Hepatic stellate cell (primary cell): ENCODE data around the gene SLIT1.
"Not testable (repeated sequence)": the region's sequence is repeated elsewhere in the genome, so short reads cannot be mapped to it uniquely, and the experiment has no call there.

Experiments
- DNase-seq: peaks from one replicate; pipeline ENCODE4 v3.0.0; 2011; ENCODE audit warnings: low spot score

Gene SLIT1

GRCh38 chr10:97042716-97043562, 142.8 kb downstream of the SLIT1 start:
- DNase-seq: no peak

- DNase-seq: no peak
Measured at GRCh38 chr10:97042081-97042480, 143.7 kb downstream of the SLIT1 start.

DNA sequence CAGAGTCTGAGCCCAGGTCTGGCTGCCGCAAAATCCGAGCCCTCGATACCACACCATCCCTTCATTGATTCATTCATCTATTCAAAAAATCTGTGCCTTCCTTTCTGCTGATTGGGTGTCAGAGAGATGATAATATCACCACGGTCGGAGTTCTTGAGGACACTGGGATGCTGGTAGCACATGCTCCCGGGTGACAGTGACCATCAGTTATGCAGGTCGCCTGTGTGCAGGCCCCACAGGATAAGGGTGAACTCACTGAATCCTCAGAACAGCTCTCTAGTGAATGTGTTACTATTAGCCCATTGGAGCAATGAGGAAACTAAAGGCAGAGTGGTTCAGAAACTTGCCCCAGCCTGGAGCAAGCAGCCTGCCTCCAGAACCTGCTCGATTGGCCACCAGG, 145.1 kb downstream of the SLIT1 start:
- DNase-seq: no peak

DNA sequence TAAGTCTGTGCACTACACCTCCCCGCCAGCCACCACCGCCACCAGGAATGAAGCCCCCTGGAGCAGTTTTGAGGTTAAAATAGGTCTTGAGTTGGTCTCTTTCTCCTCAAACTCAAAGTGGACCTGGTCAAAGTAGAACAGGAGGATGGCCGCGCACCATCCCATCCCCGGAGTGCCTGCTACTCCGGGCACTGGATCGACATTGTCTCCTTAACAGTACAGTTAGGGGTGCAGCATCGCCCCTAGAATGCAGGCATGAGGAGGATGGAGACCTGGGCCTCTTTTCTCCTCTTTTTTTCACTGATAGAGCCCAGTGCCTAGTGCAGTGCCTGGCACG, 145.5 kb downstream of the SLIT1 start:
- no peak for DNase-seq

- no peak for DNase-seq
Measured at GRCh38 chr10:97039538-97040247, 146.1 kb downstream of the SLIT1 start.

- no peak for DNase-seq
Measured at GRCh38 chr10:97038688-97039087, 147.1 kb downstream of the SLIT1 start.

- peak; percentile 93 for DNase-seq
Measured at GRCh38 chr10:97037365-97038361, 148.1 kb downstream of the SLIT1 start.

- no peak for DNase-seq
Measured at GRCh38 chr10:97034958-97035769, 150.6 kb downstream of the SLIT1 start.

- DNase-seq: no peak
Measured at GRCh38 chr10:97034301-97034700, 151.5 kb downstream of the SLIT1 start.

DNA sequence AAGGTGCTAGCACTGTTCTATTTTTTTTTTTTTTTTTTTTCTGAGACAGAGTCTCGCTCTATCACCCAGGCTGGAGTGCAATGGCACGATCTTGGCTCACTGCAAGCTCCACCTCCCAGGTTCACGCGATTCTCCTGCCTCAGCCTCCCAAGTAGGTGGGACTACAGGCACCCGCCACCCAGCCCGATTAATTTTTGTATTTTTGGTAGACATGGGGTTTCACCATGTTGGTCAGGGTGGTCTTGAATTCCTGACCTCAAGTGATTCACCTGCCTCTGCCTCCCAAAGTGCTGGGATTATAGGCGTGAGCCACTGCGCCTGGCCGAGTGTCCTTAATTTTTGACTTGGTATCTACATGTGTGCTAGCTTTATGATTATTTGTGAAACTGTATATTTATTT, 151.9 kb downstream of the SLIT1 start:
- not testable (repeated sequence) for DNase-seq

GRCh38 chr10:97032624-97033023, 153.1 kb downstream of the SLIT1 start:
- no peak for DNase-seq

- no peak for DNase-seq
Measured at GRCh38 chr10:97031459-97031858, 154.3 kb downstream of the SLIT1 start.

- no peak for DNase-seq
Measured at GRCh38 chr10:97030894-97031293, 154.9 kb downstream of the SLIT1 start.

- DNase-seq: no peak
Measured at GRCh38 chr10:97029271-97029670, 156.5 kb downstream of the SLIT1 start.

DNA sequence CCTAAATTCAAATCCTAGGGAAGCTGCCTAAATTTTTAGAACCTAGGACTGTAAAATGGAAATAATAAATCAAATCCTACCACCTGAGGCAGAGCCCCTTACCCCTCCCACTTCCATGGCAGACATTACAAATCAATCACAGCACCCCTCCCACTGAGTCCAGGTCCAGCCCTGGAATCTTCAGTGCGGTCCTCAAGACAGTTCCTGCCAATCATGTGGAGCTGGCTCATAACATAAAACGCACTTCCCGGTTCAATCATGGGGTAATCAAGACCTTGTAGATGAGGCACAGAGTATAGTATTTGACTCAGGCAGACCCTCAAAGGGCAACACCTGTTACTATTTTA, 157.0 kb downstream of the SLIT1 start:
- no peak for DNase-seq

DNA sequence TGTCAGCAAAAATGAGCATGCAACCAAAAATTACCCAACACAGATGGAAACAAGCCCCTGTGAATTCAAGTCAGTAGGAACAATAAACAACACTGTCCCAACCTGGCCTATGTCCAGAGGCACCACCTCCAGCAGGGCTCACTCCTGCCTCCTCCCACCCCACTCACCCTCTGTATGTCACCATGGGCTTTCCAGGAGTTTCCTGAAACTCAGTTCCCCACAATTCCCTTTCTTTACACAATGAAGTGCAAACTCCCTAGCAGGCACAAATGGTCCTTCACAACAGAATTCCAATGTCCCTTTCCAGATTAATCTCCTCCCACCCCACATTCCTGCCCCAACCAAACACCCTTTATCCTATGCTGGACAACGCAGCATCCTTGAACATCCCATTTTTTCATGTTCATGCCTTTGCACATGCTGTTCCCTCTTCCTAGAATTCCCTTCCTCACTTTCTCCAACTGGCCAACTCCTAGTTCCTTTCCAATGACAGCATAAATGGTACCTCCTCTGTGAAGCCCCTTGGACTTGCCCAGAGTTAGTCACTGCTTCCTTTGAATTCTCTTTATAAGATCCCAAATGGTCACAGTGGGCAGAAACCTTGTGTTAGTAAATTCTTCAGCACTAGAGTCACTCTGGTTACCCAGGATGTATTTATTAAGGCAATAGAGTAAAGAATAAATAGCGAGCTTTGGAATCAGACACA, 157.5 kb downstream of the SLIT1 start:
- DNase-seq: peak; percentile 74

GRCh38 chr10:97025613-97026242, 160.0 kb downstream of the SLIT1 start:
- DNase-seq: no peak

- peak; percentile 69 for DNase-seq
Measured at GRCh38 chr10:97024168-97025073, 161.3 kb downstream of the SLIT1 start.

DNA sequence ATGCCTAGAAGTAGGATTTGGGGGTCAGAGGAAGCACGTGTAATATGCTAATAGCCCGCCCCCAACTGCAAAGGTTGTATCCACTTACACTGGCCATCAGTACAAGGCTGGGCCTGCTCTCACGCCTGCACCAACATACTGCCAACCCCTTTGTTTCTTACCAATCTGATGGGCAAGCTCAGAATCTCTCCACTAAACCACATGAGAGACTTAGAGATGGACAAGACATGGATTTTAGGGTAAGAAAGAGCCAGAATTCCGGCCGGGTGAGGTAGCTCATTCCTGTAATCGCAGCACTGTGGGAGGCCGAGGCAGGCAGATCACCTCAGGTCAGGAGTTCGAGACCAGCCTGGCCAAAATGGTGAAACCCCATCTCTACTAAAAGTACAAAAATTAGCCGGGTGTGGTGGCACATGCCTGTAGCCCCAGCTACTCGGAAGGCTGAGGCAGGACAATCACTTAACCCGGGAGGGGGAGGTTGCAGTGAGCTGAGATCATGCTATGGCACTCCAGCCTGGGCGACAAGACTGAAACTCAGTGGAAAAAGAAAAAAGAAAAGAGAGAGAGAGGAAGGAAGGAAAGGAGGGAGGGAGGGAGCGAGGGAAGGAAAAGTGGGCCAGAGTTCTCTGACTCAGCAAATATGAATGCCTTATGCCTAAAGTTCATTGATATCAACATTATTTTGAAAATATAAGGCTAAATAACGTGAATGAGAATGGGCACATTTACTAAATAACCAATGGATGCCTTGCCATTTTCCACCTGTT, 162.2 kb downstream of the SLIT1 start:
- DNase-seq: no peak
